PC-3 (cell line): ENCODE results near the gene COG5.

Source experiments
- CTCF ChIP-seq: fragments of 300-600 bp; sonication (generic); conservative IDR thresholded peaks from 2 replicates; pipeline ENCODE4 v1.5.1; 2017; ENCODE audit warnings: antibody characterized with exemption, low read depth, mild to moderate bottlenecking, low read length
- EZH2 ChIP-seq: fragments of 300-600 bp; sonication (generic); IDR thresholded peaks from one replicate; pipeline ENCODE4 v1.6.1; 2017; ENCODE audit warnings: antibody characterized with exemption, mild to moderate bottlenecking, low read length; ENCODE audit not compliant: unreplicated experiment
- EZH2phosphoT487 ChIP-seq: fragments of 300-600 bp; sonication (generic); IDR thresholded peaks from 2 replicates; pipeline ENCODE4 v1.6.1; 2018; ENCODE audit warnings: mild to moderate bottlenecking, antibody characterized with exemption, low read length, borderline replicate concordance

- TF ChIP-seq CTCF (no peak), EZH2 (no peak), EZH2phosphoT487 (no peak)
Observed at GRCh38 chr7:107605218-107605815, 41.6 kb upstream of the COG5 start.
